NCI-H748 (cell line): Measurements from ENCODE around the gene PTPMT1.
A peak's percentile ranks its signal among the peaks of the same experiment; 100 is the strongest.

Experiments
- DNase-seq: peaks from one replicate; lab custom pipeline; 2025; ENCODE audit not compliant: unreplicated experiment; lab: John Stamatoyannopoulos, UW

The PTPMT1 gene

GRCh38 chr11:47606731-47607130 lies 41.3 kb downstream of the PTPMT1 start:
- DNase-seq = no peak

- DNase-seq = no peak
Measured at GRCh38 chr11:47607380-47607779, 42.0 kb downstream of the PTPMT1 start.

- no peak for DNase-seq
Measured at GRCh38 chr11:47609675-47610074, 44.3 kb downstream of the PTPMT1 start.

GRCh38 chr11:47611348-47611794 lies 46.0 kb downstream of the PTPMT1 start:
- DNase-seq = no peak

GRCh38 chr11:47615249-47615648 lies 49.9 kb downstream of the PTPMT1 start:
- DNase-seq = no peak

- DNase-seq = peak; percentile 42
Measured at GRCh38 chr11:47616726-47617416, 51.5 kb downstream of the PTPMT1 start.

GRCh38 chr11:47617417-47617809 lies 52.0 kb downstream of the PTPMT1 start:
- no peak for DNase-seq

- no peak for DNase-seq
Measured at GRCh38 chr11:47620836-47621378, 55.5 kb downstream of the PTPMT1 start.
